PC-9 (cell line): ENCODE data around the gene COL23A1. TPM values are rescaled to one million over a fixed set of nuclear protein-coding genes. Genes with fewer than 3 reads are reported as not detected.

ENCODE experiments used
- BruUV-seq: library from RNA; stranded (reverse); fragments of 400-500 nt; replicated peaks from 2 replicates; lab custom pipeline; 2021; lab: Mats Ljungman, UMichigan
- CTCF ChIA-PET: fragments of 300-600 bp; sonication (Branson Sonifier 250); formaldehyde crosslinking; loops from one replicate; lab custom pipeline; 2022; ENCODE audit warnings: antibody characterized with exemption; lab: Charles Lee
- POLR2A ChIA-PET: fragments of 300-600 bp; sonication (Branson Sonifier 250); formaldehyde crosslinking; loops from one replicate; lab custom pipeline; 2022; ENCODE audit warnings: antibody characterized with exemption; ENCODE audit not compliant: unreplicated experiment; lab: Charles Lee
- DNase-seq, 2 experiments: peaks; one replicate each; pipeline versions ENCODE4 v3.0.0 to v3.0.0-alpha.2; 2015 to 2022; ENCODE audit warnings: mixed read lengths in 1 of 2
- H2AFZ ChIP-seq: fragments of 200-600 bp; sonication (generic); 2 replicates; pipeline ENCODE4 v1.8.1; 2017; ENCODE audit warnings: antibody characterized with exemption
- H3F3A ChIP-seq: fragments of 200-600 bp; sonication (generic); 2 replicates; pipeline ENCODE4 v1.8.1; 2017; ENCODE audit warnings: antibody characterized with exemption, mild to moderate bottlenecking, low read depth; ENCODE audit not compliant: insufficient read depth
- H3K27ac ChIP-seq: fragments of 200-600 bp; sonication (generic); 2 replicates; pipeline ENCODE4 v1.6.1; 2016; ENCODE audit warnings: mixed run types
- H3K27me3 ChIP-seq: fragments of 200-600 bp; sonication (generic); 2 replicates; pipeline ENCODE4 v1.6.1; 2016; ENCODE audit warnings: low read depth, mixed run types; ENCODE audit not compliant: insufficient read depth
- H3K36me3 ChIP-seq: fragments of 200-600 bp; sonication (generic); 2 replicates; pipeline ENCODE4 v1.6.1; 2016; ENCODE audit warnings: low read depth, mixed run types
- H3K4me1 ChIP-seq: fragments of 200-600 bp; sonication (generic); replicated peaks from 2 replicates; pipeline ENCODE4 v1.6.1; 2016; ENCODE audit warnings: mixed run types; ENCODE audit not compliant: insufficient read depth
- H3K4me2 ChIP-seq: fragments of 200-600 bp; sonication (generic); 2 replicates; pipeline ENCODE4 v1.6.1; 2017; ENCODE audit warnings: mixed run types
- H3K4me3 ChIP-seq: fragments of 200-600 bp; sonication (generic); 2 replicates; pipeline ENCODE4 v1.6.1; 2016; ENCODE audit warnings: mixed run types
- H3K79me2 ChIP-seq: fragments of 200-600 bp; sonication (generic); 2 replicates; pipeline ENCODE4 v1.6.1; 2017; ENCODE audit warnings: low read depth, mixed run types
- H3K9me2 ChIP-seq: fragments of 200-600 bp; sonication (generic); 2 replicates; pipeline ENCODE4 v1.8.1; 2017; ENCODE audit warnings: mild to moderate bottlenecking; ENCODE audit not compliant: insufficient read depth
- H3K9me3 ChIP-seq: fragments of 200-600 bp; sonication (generic); 2 replicates; pipeline ENCODE4 v1.8.1; 2016; ENCODE audit warnings: low read depth; ENCODE audit not compliant: insufficient read depth
- H4K20me1 ChIP-seq: fragments of 200-600 bp; sonication (generic); 2 replicates; pipeline ENCODE4 v1.8.1; 2017; ENCODE audit not compliant: insufficient read depth
- EZH2 ChIP-seq: fragments of 200-600 bp; sonication (generic); IDR thresholded peaks from 2 replicates; pipeline ENCODE4 v1.8.0; 2017; ENCODE audit warnings: antibody characterized with exemption, low read depth
- intact Hi-C: fragments of 100-400 bp; cut with micrococcal nuclease; formaldehyde crosslinking; loops from one replicate; pipeline ENCODE4 v1.10.0; 2022; ENCODE audit not compliant: unreplicated experiment
- total RNA-seq: library from RNA; stranded (reverse); gene quantifications from 2 replicates; pipeline ENCODE4 v1.2.3, GENCODE V29; 2021
- TF ChIP-seq, protein P1 (sequence below): fragments of 200-600 bp; sonication (generic); conservative IDR thresholded peaks from 2 replicates; pipeline ENCODE4 v1.6.1; 2017; ENCODE audit warnings: mixed run types, antibody characterized with exemption, mild to moderate bottlenecking, moderate library complexity

The COL23A1 gene
- total RNA-seq, 1 experiment from 2014 or later = not detected

DNA sequence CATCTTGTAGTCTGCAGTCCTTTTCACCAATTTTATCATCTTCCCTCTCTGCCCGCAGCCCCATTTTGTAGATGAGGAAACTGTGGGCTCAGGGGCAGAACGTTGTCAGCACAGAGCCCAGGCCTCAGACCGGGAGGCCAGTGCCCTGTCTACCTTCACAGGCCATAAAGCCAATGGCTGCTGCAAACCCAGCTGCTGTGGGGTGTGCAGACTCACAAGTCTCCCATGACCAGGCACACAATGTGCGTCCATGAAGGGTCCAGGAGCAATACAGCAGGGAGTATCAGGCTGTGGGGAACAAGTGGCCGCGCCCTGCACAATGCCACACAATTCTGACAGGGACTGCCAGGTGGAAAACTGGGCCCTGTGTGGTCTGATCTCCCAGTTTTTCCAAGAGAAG, 71.0 kb downstream of the COL23A1 start:
- Histone ChIP-seq H3F3A (no peaks in the 10 kb centered on the region), H3K4me1 (no peaks in the 10 kb centered on the region)
- CTCF ChIA-PET = no interaction called here

DNA sequence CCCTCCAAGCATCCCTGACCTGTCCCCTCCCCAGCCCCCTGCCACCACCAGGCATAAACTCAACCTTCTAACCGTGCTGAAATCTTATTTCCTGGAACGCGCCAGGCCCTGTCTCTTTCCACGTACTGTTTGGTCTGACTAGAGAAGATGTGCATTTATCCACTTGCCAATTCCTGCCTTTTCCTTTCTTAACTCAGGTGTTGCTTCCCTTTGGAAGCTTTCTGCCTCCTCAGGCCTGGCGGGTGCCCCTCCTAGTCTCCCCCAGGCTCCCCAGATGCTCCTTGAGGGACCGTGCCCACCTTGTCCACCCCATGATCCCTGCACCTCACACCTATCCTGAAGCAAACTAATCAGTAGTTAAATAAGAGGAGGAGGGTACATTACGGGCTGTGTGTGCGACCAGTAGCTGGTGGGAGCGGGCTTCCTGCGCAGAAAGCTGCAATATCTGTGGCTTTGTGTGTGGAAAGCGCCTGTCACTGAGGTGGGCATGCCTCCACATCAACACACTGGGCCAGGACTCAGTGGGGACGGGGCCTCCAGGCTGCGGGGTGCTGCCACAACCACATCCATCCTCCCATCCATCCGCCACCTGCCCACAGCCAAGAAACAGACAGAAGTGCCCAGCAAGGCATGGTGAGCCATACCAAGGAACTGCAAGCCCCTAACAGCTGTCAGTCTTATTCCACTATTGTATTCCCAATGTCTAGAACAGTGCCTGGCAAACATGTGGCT, 73.5 kb downstream of the COL23A1 start:
- peaks cover 85% of the 10 kb centered on the region for H3K27me3 ChIP-seq
- H3K79me2 ChIP-seq = no peaks in the 10 kb centered on the region
- H3K4me3 ChIP-seq = no peak overlapping the region
- no peak overlapping the region for H2AFZ ChIP-seq
- H3K9me3 ChIP-seq = no peaks in the 10 kb centered on the region
- POLR2A ChIA-PET = no interaction called here
- BruUV-seq = no TSS peak
- H3K36me3 ChIP-seq = no peaks in the 10 kb centered on the region
- H3K9me2 ChIP-seq = no peaks in the 10 kb centered on the region
- DNase-seq = no peak
- CTCF ChIA-PET = no interaction called here
- H3F3A ChIP-seq = no peaks in the 10 kb centered on the region
- H3K4me1 ChIP-seq = no peaks in the 10 kb centered on the region
- no peak overlapping the region for H3K27ac ChIP-seq
- H3K4me2 ChIP-seq = no peak overlapping the region
- intact Hi-C loops = no loop called here
- TF ChIP-seq, protein P1, sequence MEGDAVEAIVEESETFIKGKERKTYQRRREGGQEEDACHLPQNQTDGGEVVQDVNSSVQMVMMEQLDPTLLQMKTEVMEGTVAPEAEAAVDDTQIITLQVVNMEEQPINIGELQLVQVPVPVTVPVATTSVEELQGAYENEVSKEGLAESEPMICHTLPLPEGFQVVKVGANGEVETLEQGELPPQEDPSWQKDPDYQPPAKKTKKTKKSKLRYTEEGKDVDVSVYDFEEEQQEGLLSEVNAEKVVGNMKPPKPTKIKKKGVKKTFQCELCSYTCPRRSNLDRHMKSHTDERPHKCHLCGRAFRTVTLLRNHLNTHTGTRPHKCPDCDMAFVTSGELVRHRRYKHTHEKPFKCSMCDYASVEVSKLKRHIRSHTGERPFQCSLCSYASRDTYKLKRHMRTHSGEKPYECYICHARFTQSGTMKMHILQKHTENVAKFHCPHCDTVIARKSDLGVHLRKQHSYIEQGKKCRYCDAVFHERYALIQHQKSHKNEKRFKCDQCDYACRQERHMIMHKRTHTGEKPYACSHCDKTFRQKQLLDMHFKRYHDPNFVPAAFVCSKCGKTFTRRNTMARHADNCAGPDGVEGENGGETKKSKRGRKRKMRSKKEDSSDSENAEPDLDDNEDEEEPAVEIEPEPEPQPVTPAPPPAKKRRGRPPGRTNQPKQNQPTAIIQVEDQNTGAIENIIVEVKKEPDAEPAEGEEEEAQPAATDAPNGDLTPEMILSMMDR = no peak
- TF ChIP-seq EZH2 = no peak
- no peaks in the 10 kb centered on the region for H4K20me1 ChIP-seq

More for the DNA sequence above, 71.0 kb downstream of the COL23A1 start:
- Histone ChIP-seq H3K27ac (no peak overlapping the region), H4K20me1 (no peaks in the 10 kb centered on the region), H3K9me3 (no peaks in the 10 kb centered on the region), H3K27me3 (peaks cover 81% of the 10 kb centered on the region), H3K36me3 (no peaks in the 10 kb centered on the region), H2AFZ (no peak overlapping the region), H3K9me2 (no peaks in the 10 kb centered on the region), H3K4me3 (no peak overlapping the region), H3K4me2 (no peak overlapping the region), H3K79me2 (no peaks in the 10 kb centered on the region)
- BruUV-seq = no TSS peak
- TF ChIP-seq EZH2 = no peak
- TF ChIP-seq, protein P1 = no peak
- no peak for DNase-seq
- POLR2A ChIA-PET = no interaction called here
- intact Hi-C loops = no loop called here

DNA sequence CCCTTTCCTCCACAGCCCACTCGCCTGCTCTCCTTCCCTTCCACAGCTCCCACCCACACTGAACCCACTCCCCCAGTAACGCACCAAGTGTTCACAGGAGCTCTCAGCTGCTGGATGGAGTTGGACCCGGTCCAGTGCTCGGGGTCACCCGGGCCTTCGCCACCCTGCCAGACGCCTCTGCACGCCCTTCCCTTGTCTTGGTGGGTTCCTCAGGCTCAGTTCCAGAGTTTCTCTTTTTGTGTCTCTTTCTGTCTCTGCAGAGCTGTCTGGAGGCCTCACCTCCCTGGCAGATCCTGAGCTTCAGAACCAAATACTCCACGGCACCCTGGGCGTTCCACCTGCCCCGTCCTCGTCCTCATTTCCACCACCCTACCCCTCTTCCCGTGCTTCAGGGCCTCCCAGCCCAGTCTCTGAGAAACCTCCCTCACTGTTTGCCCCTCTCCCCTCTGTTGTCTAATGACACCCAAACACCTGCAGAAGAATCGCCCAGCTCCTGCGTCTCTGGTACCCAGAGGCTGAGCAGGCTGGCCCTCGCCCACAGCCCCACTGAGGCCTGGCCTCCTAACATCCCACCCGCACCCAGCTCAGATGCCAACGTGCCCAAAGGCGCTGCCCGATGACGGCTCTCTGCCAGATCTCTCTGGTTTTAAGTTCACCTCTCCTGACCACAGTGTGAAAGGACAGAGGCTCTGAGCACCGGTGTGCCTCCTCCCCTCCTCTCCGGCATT, 74.3 kb downstream of the COL23A1 start:
- Histone ChIP-seq H3K36me3 (no peaks in the 10 kb centered on the region), H2AFZ (no peak overlapping the region), H3K9me2 (no peaks in the 10 kb centered on the region), H3K27me3 (peaks cover 85% of the 10 kb centered on the region), H3K4me3 (no peak overlapping the region), H4K20me1 (no peaks in the 10 kb centered on the region), H3K9me3 (no peaks in the 10 kb centered on the region), H3K27ac (no peak overlapping the region), H3K79me2 (no peaks in the 10 kb centered on the region), H3K4me2 (no peak overlapping the region), H3K4me1 (no peaks in the 10 kb centered on the region), H3F3A (no peaks in the 10 kb centered on the region)
- TF ChIP-seq EZH2 = no peak
- TF ChIP-seq, protein P1 = no peak
- CTCF ChIA-PET = no interaction called here
- intact Hi-C loops = no loop called here
- DNase-seq = no peak
- POLR2A ChIA-PET = no interaction called here
- BruUV-seq = no TSS peak
